Effector memory CD8-positive, alpha-beta T cell (primary cell): ENCODE results near the gene FOS.

Experiments used
- ATAC-seq: fragments of 150-1000 bp; cut with Tn5 transposase; replicated peaks from 2 replicates; pipeline ENCODE4 v1.10.0; 2021; ENCODE audit warnings: mild to moderate bottlenecking, moderate library complexity
- DNase-seq, 3 experiments: peaks; one replicate each; pipeline ENCODE4 v3.0.0; 2021
- H3K27ac Mint-ChIP-seq, 2 donors: one replicate each; pipeline ENCODE4 v1.8.0; 2022; ENCODE audit warnings: mild to moderate bottlenecking in 2 of 2, mixed read lengths in 2 of 2, moderate library complexity in 2 of 2
- H3K27me3 Mint-ChIP-seq, 2 donors: one replicate each; pipeline ENCODE4 v1.8.0; 2022; ENCODE audit warnings: mixed read lengths in 2 of 2
- H3K36me3 Mint-ChIP-seq: one replicate; pipeline ENCODE4 v1.8.0; 2022; ENCODE audit warnings: mild to moderate bottlenecking, moderate library complexity, mixed read lengths; ENCODE audit not compliant: insufficient read depth
- H3K4me1 Mint-ChIP-seq, 2 donors: one replicate each; pipeline ENCODE4 v1.8.0; 2022; ENCODE audit warnings: low read depth in 2 of 2, mixed read lengths in 2 of 2
- H3K4me3 Mint-ChIP-seq, 2 donors: one replicate each; pipeline ENCODE4 v1.8.0; 2022; ENCODE audit warnings: mild to moderate bottlenecking in 2 of 2, mixed read lengths in 2 of 2, moderate library complexity in 2 of 2
- H3K9me3 Mint-ChIP-seq, 2 donors: one replicate each; pipeline ENCODE4 v1.8.0; 2022; ENCODE audit warnings: mixed read lengths in 2 of 2

The FOS gene

GRCh38 chr14:75258803-75259509 lies 19.7 kb upstream of the FOS start:
- peak overlapping the region; percentile 98 to 99 for H3K27ac Mint-ChIP-seq
- peaks cover 14 to 15% of the 10 kb centered on the region in 2 donors for H3K4me1 Mint-ChIP-seq
- peak; percentile 89 for ATAC-seq
- H3K9me3 Mint-ChIP-seq: no peaks in the 10 kb centered on the region
- no peaks in the 10 kb centered on the region for H3K27me3 Mint-ChIP-seq
- peak; percentile 99 to 100 (median 100) for DNase-seq
- H3K36me3 Mint-ChIP-seq: peaks cover 24% of the 10 kb centered on the region
- peak overlapping the region; percentile 69 to 82 for H3K4me3 Mint-ChIP-seq

GRCh38 chr14:75259510-75259855 lies 19.1 kb upstream of the FOS start:
- Mint-ChIP-seq H3K4me3 (peak overlapping the region; percentile 69 to 82), H3K9me3 (no peaks in the 10 kb centered on the region), H3K4me1 (peaks cover 14 to 15% of the 10 kb centered on the region in 2 donors), H3K27me3 (no peaks in the 10 kb centered on the region), H3K36me3 (peaks cover 24% of the 10 kb centered on the region), H3K27ac (peak overlapping the region; percentile 98 to 99)
- DNase-seq (no peak), ATAC-seq (no peak)

GRCh38 chr14:75260025-75260763 lies 18.4 kb upstream of the FOS start:
- H3K4me1 Mint-ChIP-seq: peaks cover 11 to 12% of the 10 kb centered on the region in 2 donors
- ATAC-seq (no peak), DNase-seq (no peak)
- H3K27me3 Mint-ChIP-seq: no peaks in the 10 kb centered on the region
- H3K4me3 Mint-ChIP-seq: peak overlapping the region; percentile 69 to 82
- H3K36me3 Mint-ChIP-seq: peaks cover 24% of the 10 kb centered on the region
- H3K9me3 Mint-ChIP-seq: no peaks in the 10 kb centered on the region
- H3K27ac Mint-ChIP-seq: peak overlapping the region; percentile 98 to 99

- Mint-ChIP-seq H3K9me3 (no peaks in the 10 kb centered on the region), H3K27ac (peak overlapping the region; percentile 98 to 99), H3K4me3 (no peak overlapping the region), H3K4me1 (peaks cover 11 to 12% of the 10 kb centered on the region in 2 donors), H3K36me3 (peaks cover 24% of the 10 kb centered on the region), H3K27me3 (no peaks in the 10 kb centered on the region)
- no peak for DNase-seq
- ATAC-seq: no peak
These were observed 16.8 kb upstream of the FOS start for GRCh38 chr14:75261820-75262219.

GRCh38 chr14:75262641-75263040 lies 16.0 kb upstream of the FOS start:
- no peak overlapping the region for H3K4me3 Mint-ChIP-seq
- no peaks in the 10 kb centered on the region for H3K27me3 Mint-ChIP-seq
- H3K4me1 Mint-ChIP-seq: peaks cover 6 to 11% of the 10 kb centered on the region in 2 donors
- no peaks in the 10 kb centered on the region for H3K9me3 Mint-ChIP-seq
- no peak for ATAC-seq
- no peak for DNase-seq
- no peak overlapping the region for H3K27ac Mint-ChIP-seq
- H3K36me3 Mint-ChIP-seq: peaks cover 24% of the 10 kb centered on the region

GRCh38 chr14:75264036-75264435 lies 14.6 kb upstream of the FOS start:
- ATAC-seq (no peak), DNase-seq (no peak)
- H3K4me1 Mint-ChIP-seq: peaks cover 0 to 5% of the 10 kb centered on the region in 2 donors
- no peaks in the 10 kb centered on the region for H3K9me3 Mint-ChIP-seq
- H3K27ac Mint-ChIP-seq: no peak overlapping the region
- H3K27me3 Mint-ChIP-seq: no peaks in the 10 kb centered on the region
- no peak overlapping the region for H3K4me3 Mint-ChIP-seq
- H3K36me3 Mint-ChIP-seq: peaks cover 18% of the 10 kb centered on the region

- H3K4me1 Mint-ChIP-seq: no peaks in the 10 kb centered on the region
These were observed 11.4 kb upstream of the FOS start for GRCh38 chr14:75267141-75267721.

GRCh38 chr14:75268633-75269550 lies 9.7 kb upstream of the FOS start:
- no peak for ATAC-seq
- DNase-seq: no peak
- Mint-ChIP-seq H3K36me3 (no peaks in the 10 kb centered on the region), H3K27me3 (peaks cover 0 to 11% of the 10 kb centered on the region in 2 donors), H3K27ac (no peak overlapping the region), H3K4me1 (peaks cover 2% of the 10 kb centered on the region in 2 donors), H3K9me3 (no peaks in the 10 kb centered on the region), H3K4me3 (no peak overlapping the region)

More at GRCh38 chr14:75267141-75267721, 11.4 kb upstream of the FOS start:
- Mint-ChIP-seq H3K27me3 (peaks cover 0 to 8% of the 10 kb centered on the region in 2 donors), H3K36me3 (no peaks in the 10 kb centered on the region), H3K27ac (peak overlapping the region in 1 of 2 donors; percentile 23), H3K4me3 (no peak overlapping the region), H3K9me3 (no peaks in the 10 kb centered on the region)
- no peak for DNase-seq
- ATAC-seq: no peak

- no peak overlapping the region for H3K4me3 Mint-ChIP-seq
- H3K27ac Mint-ChIP-seq: no peak overlapping the region
- no peaks in the 10 kb centered on the region for H3K9me3 Mint-ChIP-seq
- H3K36me3 Mint-ChIP-seq: peaks cover 21% of the 10 kb centered on the region
- no peak for DNase-seq
- H3K27me3 Mint-ChIP-seq: peaks cover 0 to 17% of the 10 kb centered on the region in 2 donors
- no peak for ATAC-seq
- H3K4me1 Mint-ChIP-seq: peaks cover 11 to 18% of the 10 kb centered on the region in 2 donors
These were observed 7.1 kb upstream of the FOS start for GRCh38 chr14:75271514-75271913.

GRCh38 chr14:75273272-75274049 lies 5.2 kb upstream of the FOS start:
- H3K27ac Mint-ChIP-seq: peak overlapping the region; percentile 99 to 100
- ATAC-seq: no peak
- peaks cover 20 to 29% of the 10 kb centered on the region in 2 donors for H3K4me1 Mint-ChIP-seq
- no peaks in the 10 kb centered on the region for H3K9me3 Mint-ChIP-seq
- peaks cover 0 to 17% of the 10 kb centered on the region in 2 donors for H3K27me3 Mint-ChIP-seq
- no peak overlapping the region for H3K4me3 Mint-ChIP-seq
- H3K36me3 Mint-ChIP-seq: peaks cover 41% of the 10 kb centered on the region
- DNase-seq: no peak

- Mint-ChIP-seq H3K36me3 (peaks cover 49% of the 10 kb centered on the region), H3K27ac (peak overlapping the region; percentile 99 to 100), H3K9me3 (no peaks in the 10 kb centered on the region), H3K27me3 (peaks cover 3 to 24% of the 10 kb centered on the region in 2 donors), H3K4me3 (peak overlapping the region; percentile 18 to 30), H3K4me1 (peaks cover 25 to 36% of the 10 kb centered on the region in 2 donors)
- ATAC-seq: no peak
- no peak for DNase-seq
These were observed 4.4 kb upstream of the FOS start for GRCh38 chr14:75274050-75274898.
